Endothelial cell of umbilical vein (primary cell): Measurements from ENCODE around the gene DLGAP4.

ENCODE experiments used
- EZH2 ChIP-seq: IDR thresholded peaks from 2 replicates; pipeline ENCODE4 v1.6.1; 2012; ENCODE audit warnings: borderline replicate concordance, low read depth, mild to moderate bottlenecking, moderate library complexity, low read length, inconsistent platforms; ENCODE audit not compliant: severe bottlenecking
- POLR2A ChIP-seq: IDR thresholded peaks from 2 replicates; pipeline ENCODE4 v1.6.1; 2012; ENCODE audit warnings: low read depth, mild to moderate bottlenecking, control low read depth, low read length

DNA sequence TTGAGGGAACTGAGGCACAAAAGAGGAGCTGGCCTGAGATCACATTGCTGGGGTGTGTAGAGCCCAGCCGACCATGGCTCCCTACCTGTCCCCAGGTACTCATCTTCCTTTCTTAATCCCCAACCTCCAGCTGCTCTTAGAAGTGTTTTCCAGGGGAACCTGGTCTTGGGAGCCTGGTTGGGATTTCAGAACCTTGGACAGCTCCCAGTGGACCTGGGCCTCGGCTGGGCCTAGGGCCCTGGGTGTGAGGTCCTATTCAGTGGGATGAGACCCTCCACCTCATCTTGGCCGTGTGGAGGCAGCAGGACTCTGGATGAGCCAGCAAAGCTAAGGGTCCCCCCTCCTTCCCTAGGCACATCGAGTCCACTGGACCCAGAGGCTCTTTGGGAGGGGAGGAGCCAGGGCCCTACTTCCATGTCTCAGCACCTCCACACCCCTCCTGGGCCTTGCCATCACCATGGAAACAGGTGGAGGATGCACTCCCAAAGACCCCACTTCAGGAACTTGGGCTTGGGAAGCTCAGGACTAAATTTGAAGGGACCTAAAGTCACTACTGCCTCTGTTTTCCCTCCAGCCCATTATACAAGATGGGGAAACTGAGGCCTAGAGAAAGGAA is 38.5 kb downstream of the DLGAP4 start:
- TF ChIP-seq POLR2A = no peak
- TF ChIP-seq EZH2 = no peak
